ENCODE measurements around the gene DEFB132. TPM values are rescaled to one million over a fixed set of nuclear protein-coding genes. Genes with fewer than 3 reads are reported as not detected.

The DEFB132 gene
- total RNA-seq, 4 donors from 2014 or later = not detected

- no peak for ATAC-seq
- TF ChIP-seq CTCF (IDR thresholded peaks at IDR 0.05 in 4 of 5, conservative IDR thresholded peaks at IDR 0.05 in 1 of 5) = no peak
- TF ChIP-seq POLR2A (IDR thresholded peaks at IDR 0.05) = no peak
- Histone ChIP-seq H3K36me3 (no peaks in the 10 kb centered on the region), H3K27ac (no peak within 1 kb of the TSS), H3K27me3 (no peaks in the 10 kb centered on the region), H3K4me3 (no peak within 1 kb of the TSS), H3K9me3 (no peaks in the 10 kb centered on the region), H3K4me1 (no peaks in the 10 kb centered on the region)
- no peak for DNase-seq
- in situ Hi-C loops (cut with MboI; ENCODE audit: low sequenced_read_pairs in 4 of 4) (no loop called here), intact Hi-C loops (cut with DNase I; ENCODE audit: low total_unique reads) (no loop called here)
Measured at GRCh38 chr20:226958-227357, 30.6 kb upstream of the DEFB132 start, which contains the start of gene DEFB129. TSS of gene DEFB129 (plus strand) at chr20:227258. CDS start at chr20:227289, 31 bp downstream.

GRCh38 chr20:227439-228105 is 30.0 kb upstream of the DEFB132 start:
- no peaks in the 10 kb centered on the region for H3K36me3 ChIP-seq
- H3K27me3 ChIP-seq = no peaks in the 10 kb centered on the region
- no peak for TF ChIP-seq CTCF (IDR thresholded peaks at IDR 0.05 in 4 of 5, conservative IDR thresholded peaks at IDR 0.05 in 1 of 5)
- TF ChIP-seq POLR2A (IDR thresholded peaks at IDR 0.05) = no peak
- H3K4me3 ChIP-seq = no peak overlapping the region
- H3K4me1 ChIP-seq = no peaks in the 10 kb centered on the region
- ATAC-seq = no peak
- intact Hi-C loops (cut with DNase I; ENCODE audit: low total_unique reads) (no loop called here), in situ Hi-C loops (cut with MboI; ENCODE audit: low sequenced_read_pairs in 4 of 4) (no loop called here)
- no peaks in the 10 kb centered on the region for H3K9me3 ChIP-seq
- H3K27ac ChIP-seq = no peak overlapping the region
- DNase-seq = no peak

- Histone ChIP-seq H3K27ac (no peak overlapping the region), H3K4me1 (no peaks in the 10 kb centered on the region), H3K36me3 (no peaks in the 10 kb centered on the region), H3K4me3 (no peak overlapping the region), H3K27me3 (no peaks in the 10 kb centered on the region), H3K9me3 (no peaks in the 10 kb centered on the region)
- intact Hi-C loops (cut with DNase I; ENCODE audit: low total_unique reads) (no loop called here), in situ Hi-C loops (cut with MboI; ENCODE audit: low sequenced_read_pairs in 4 of 4) (no loop called here)
- no peak for DNase-seq
- TF ChIP-seq CTCF (IDR thresholded peaks at IDR 0.05 in 4 of 5, conservative IDR thresholded peaks at IDR 0.05 in 1 of 5) = no peak
- no peak for TF ChIP-seq POLR2A (IDR thresholded peaks at IDR 0.05)
- no peak for ATAC-seq
Measured at GRCh38 chr20:235891-236290, 21.6 kb upstream of the DEFB132 start.

- Histone ChIP-seq H3K27ac (no peak overlapping the region), H3K4me3 (no peak overlapping the region), H3K4me1 (no peaks in the 10 kb centered on the region), H3K27me3 (no peaks in the 10 kb centered on the region), H3K9me3 (no peaks in the 10 kb centered on the region), H3K36me3 (no peaks in the 10 kb centered on the region)
- TF ChIP-seq CTCF (IDR thresholded peaks at IDR 0.05 in 4 of 5, conservative IDR thresholded peaks at IDR 0.05 in 1 of 5) = no peak
- no peak for TF ChIP-seq POLR2A (IDR thresholded peaks at IDR 0.05)
- ATAC-seq = no peak
- no peak for DNase-seq
- intact Hi-C loops (cut with DNase I; ENCODE audit: low total_unique reads) = no loop called here
- in situ Hi-C loops (cut with MboI; ENCODE audit: low sequenced_read_pairs in 4 of 4) = no loop called here
Measured at GRCh38 chr20:237489-237888, 20.0 kb upstream of the DEFB132 start.

- intact Hi-C loops (cut with DNase I; ENCODE audit: low total_unique reads) = no loop called here
- no peaks in the 10 kb centered on the region for H3K4me1 ChIP-seq
- H3K9me3 ChIP-seq = no peaks in the 10 kb centered on the region
- ATAC-seq = no peak
- TF ChIP-seq CTCF (IDR thresholded peaks at IDR 0.05 in 4 of 5, conservative IDR thresholded peaks at IDR 0.05 in 1 of 5) = no peak
- TF ChIP-seq POLR2A (IDR thresholded peaks at IDR 0.05) = no peak
- in situ Hi-C loops (cut with MboI; ENCODE audit: low sequenced_read_pairs in 4 of 4) = no loop called here
- H3K27ac ChIP-seq = no peak overlapping the region
- no peaks in the 10 kb centered on the region for H3K36me3 ChIP-seq
- H3K27me3 ChIP-seq = no peaks in the 10 kb centered on the region
- H3K4me3 ChIP-seq = no peak overlapping the region
- no peak for DNase-seq
Measured at GRCh38 chr20:237929-238328, 19.6 kb upstream of the DEFB132 start.

Measured in gastrocnemius medialis (tissue), 4 donors.